Neural progenitor cell (in vitro differentiated cells): Measurements from ENCODE around the gene COG7. TPM values are rescaled to one million over a fixed set of nuclear protein-coding genes. Genes with fewer than 3 reads are reported as not detected.

Experiments
- DNase-seq: peaks from one replicate; pipeline ENCODE4 v3.0.0-alpha.2; 2016; ENCODE audit warnings: low spot score
- H2AFZ ChIP-seq: fragments of 200-600 bp; sonication (generic); replicated peaks from 2 replicates; pipeline ENCODE4 v1.6.1; 2016; ENCODE audit warnings: antibody characterized with exemption
- H3F3A ChIP-seq: fragments of 200-600 bp; sonication (generic); 2 replicates; pipeline ENCODE4 v1.6.1; 2016; ENCODE audit warnings: antibody characterized with exemption, low read depth
- H3K27ac ChIP-seq: fragments of 200-600 bp; sonication (generic); 2 replicates; pipeline ENCODE4 v1.5.1; 2016; ENCODE audit warnings: mild to moderate bottlenecking
- H3K27me3 ChIP-seq: fragments of 200-600 bp; sonication (generic); 2 replicates; pipeline ENCODE4 v1.6.1; 2016; ENCODE audit warnings: mild to moderate bottlenecking, moderate library complexity
- H3K36me3 ChIP-seq: fragments of 200-600 bp; sonication (generic); 2 replicates; pipeline ENCODE4 v1.5.1; 2016
- H3K4me1 ChIP-seq: fragments of 200-600 bp; sonication (generic); 2 replicates; pipeline ENCODE4 v1.6.1; 2016; ENCODE audit warnings: mixed run types
- H3K4me2 ChIP-seq: fragments of 200-600 bp; sonication (generic); 2 replicates; pipeline ENCODE4 v1.6.1; 2016
- H3K4me3 ChIP-seq: fragments of 200-600 bp; sonication (generic); 2 replicates; pipeline ENCODE4 v1.5.1; 2016
- H3K79me2 ChIP-seq: fragments of 200-600 bp; sonication (generic); 2 replicates; pipeline ENCODE4 v1.6.1; 2016; ENCODE audit warnings: low read depth
- H3K9ac ChIP-seq: fragments of 200-600 bp; sonication (generic); 2 replicates; pipeline ENCODE4 v1.6.1; 2016
- H3K9me3 ChIP-seq: fragments of 200-600 bp; sonication (generic); 2 replicates; pipeline ENCODE4 v1.5.1; 2016; ENCODE audit warnings: low read depth
- H4K20me1 ChIP-seq: fragments of 200-600 bp; sonication (generic); 2 replicates; pipeline ENCODE4 v1.6.1; 2016; ENCODE audit warnings: low read depth
- H3K27ac Mint-ChIP-seq: 3 replicates; pipeline ENCODE4 v1.8.0; 2021; ENCODE audit warnings: mixed read lengths
- H3K27me3 Mint-ChIP-seq: 2 replicates; pipeline ENCODE4 v1.8.0; 2022; ENCODE audit warnings: low read depth, mild to moderate bottlenecking, inconsistent platforms, moderate library complexity, mixed read lengths; ENCODE audit not compliant: insufficient read depth
- H3K36me3 Mint-ChIP-seq: 3 replicates; pipeline ENCODE4 v1.8.0; 2021; ENCODE audit warnings: mixed read lengths
- H3K4me1 Mint-ChIP-seq: 3 replicates; pipeline ENCODE4 v1.8.0; 2021; ENCODE audit warnings: mixed read lengths
- H3K4me3 Mint-ChIP-seq: 3 replicates; pipeline ENCODE4 v1.8.0; 2021; ENCODE audit warnings: mild to moderate bottlenecking, moderate library complexity, mixed read lengths
- H3K9me3 Mint-ChIP-seq: 3 replicates; pipeline ENCODE4 v1.8.0; 2020; ENCODE audit warnings: mixed read lengths
- EZH2 ChIP-seq: fragments of 200-600 bp; sonication (generic); IDR thresholded peaks from 2 replicates; pipeline ENCODE4 v1.6.1; 2017; ENCODE audit warnings: antibody characterized with exemption, mild to moderate bottlenecking, moderate library complexity
- EZH2phosphoT487 ChIP-seq: fragments of 200-600 bp; sonication (generic); IDR thresholded peaks from 2 replicates; pipeline ENCODE4 v1.6.1; 2017; ENCODE audit warnings: antibody characterized with exemption
- total RNA-seq: library from RNA; depleted of rRNA; stranded (reverse); fragments of >200 nt; gene quantifications from 2 replicates; pipeline ENCODE4 v1.2.3, GENCODE V29; 2015; ENCODE audit warnings: low replicate concordance
- TF ChIP-seq, protein P1 (sequence below): fragments of 200-600 bp; sonication (generic); IDR thresholded peaks from 2 replicates; pipeline ENCODE4 v1.5.1; 2017; ENCODE audit warnings: antibody characterized with exemption, mild to moderate bottlenecking

COG7 gene
- total RNA-seq, 1 donor from 2014 or later: 21.6 TPM

- no peaks in the 10 kb centered on the region for H4K20me1 ChIP-seq
- H3K4me2 ChIP-seq: no peak overlapping the region
- no peak overlapping the region for H2AFZ ChIP-seq
- no peaks in the 10 kb centered on the region for H3K9me3 ChIP-seq
- no peak for DNase-seq
- H3K27ac ChIP-seq: no peak overlapping the region
- no peaks in the 10 kb centered on the region for H3K79me2 ChIP-seq
- Mint-ChIP-seq H3K27ac (no peak overlapping the region), H3K4me3 (no peak overlapping the region), H3K4me1 (no peaks in the 10 kb centered on the region), H3K36me3 (peaks cover 23% of the 10 kb centered on the region), H3K9me3 (no peaks in the 10 kb centered on the region), H3K27me3 (peaks cover 2% of the 10 kb centered on the region)
- H3K4me3 ChIP-seq: no peak overlapping the region
- no peak overlapping the region for H3K9ac ChIP-seq
- no peaks in the 10 kb centered on the region for H3K27me3 ChIP-seq
- H3K36me3 ChIP-seq: no peaks in the 10 kb centered on the region
- no peaks in the 10 kb centered on the region for H3K4me1 ChIP-seq
- H3F3A ChIP-seq: peaks cover 7% of the 10 kb centered on the region
- no peak for TF ChIP-seq EZH2
- TF ChIP-seq EZH2phosphoT487: no peak
- TF ChIP-seq, protein P1, sequence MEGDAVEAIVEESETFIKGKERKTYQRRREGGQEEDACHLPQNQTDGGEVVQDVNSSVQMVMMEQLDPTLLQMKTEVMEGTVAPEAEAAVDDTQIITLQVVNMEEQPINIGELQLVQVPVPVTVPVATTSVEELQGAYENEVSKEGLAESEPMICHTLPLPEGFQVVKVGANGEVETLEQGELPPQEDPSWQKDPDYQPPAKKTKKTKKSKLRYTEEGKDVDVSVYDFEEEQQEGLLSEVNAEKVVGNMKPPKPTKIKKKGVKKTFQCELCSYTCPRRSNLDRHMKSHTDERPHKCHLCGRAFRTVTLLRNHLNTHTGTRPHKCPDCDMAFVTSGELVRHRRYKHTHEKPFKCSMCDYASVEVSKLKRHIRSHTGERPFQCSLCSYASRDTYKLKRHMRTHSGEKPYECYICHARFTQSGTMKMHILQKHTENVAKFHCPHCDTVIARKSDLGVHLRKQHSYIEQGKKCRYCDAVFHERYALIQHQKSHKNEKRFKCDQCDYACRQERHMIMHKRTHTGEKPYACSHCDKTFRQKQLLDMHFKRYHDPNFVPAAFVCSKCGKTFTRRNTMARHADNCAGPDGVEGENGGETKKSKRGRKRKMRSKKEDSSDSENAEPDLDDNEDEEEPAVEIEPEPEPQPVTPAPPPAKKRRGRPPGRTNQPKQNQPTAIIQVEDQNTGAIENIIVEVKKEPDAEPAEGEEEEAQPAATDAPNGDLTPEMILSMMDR: no peak
Observed at GRCh38 chr16:23420011-23420410, 33.0 kb downstream of the COG7 start.

GRCh38 chr16:23416816-23417215, 36.2 kb downstream of the COG7 start:
- Histone ChIP-seq H3F3A (peaks cover 7% of the 10 kb centered on the region), H3K9ac (no peak overlapping the region), H3K4me3 (no peak overlapping the region), H4K20me1 (no peaks in the 10 kb centered on the region), H3K4me1 (no peaks in the 10 kb centered on the region), H3K27me3 (no peaks in the 10 kb centered on the region), H2AFZ (no peak overlapping the region), H3K4me2 (no peak overlapping the region), H3K9me3 (no peaks in the 10 kb centered on the region), H3K79me2 (no peaks in the 10 kb centered on the region), H3K36me3 (no peaks in the 10 kb centered on the region), H3K27ac (no peak overlapping the region)
- H3K4me3 Mint-ChIP-seq: no peak overlapping the region
- no peak for DNase-seq
- H3K4me1 Mint-ChIP-seq: no peaks in the 10 kb centered on the region
- no peaks in the 10 kb centered on the region for H3K9me3 Mint-ChIP-seq
- peaks cover 21% of the 10 kb centered on the region for H3K36me3 Mint-ChIP-seq
- peaks cover 2% of the 10 kb centered on the region for H3K27me3 Mint-ChIP-seq
- TF ChIP-seq EZH2: no peak
- no peak for TF ChIP-seq EZH2phosphoT487
- TF ChIP-seq, protein P1: no peak
- no peak overlapping the region for H3K27ac Mint-ChIP-seq

DNA sequence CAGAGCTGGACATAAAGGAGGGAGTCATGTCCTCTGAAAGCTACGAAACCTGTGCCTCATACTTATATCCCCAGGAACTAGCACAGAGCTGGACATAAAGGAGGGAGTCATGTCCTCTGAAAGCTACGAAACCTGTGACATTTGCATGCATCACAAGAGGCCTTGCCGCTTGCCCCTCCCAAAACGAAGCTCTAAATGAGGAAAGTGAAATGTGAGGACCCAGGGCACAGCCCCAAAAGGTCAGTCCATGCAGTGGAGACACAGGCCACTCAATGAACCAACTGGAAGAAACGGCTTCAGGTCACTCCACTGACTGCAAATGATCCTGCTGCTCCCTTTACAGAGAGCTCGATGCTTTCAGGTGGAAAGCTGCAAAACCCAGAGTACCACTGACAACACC, 38.3 kb downstream of the COG7 start:
- Histone ChIP-seq H3K79me2 (no peaks in the 10 kb centered on the region), H4K20me1 (no peaks in the 10 kb centered on the region), H3K36me3 (no peaks in the 10 kb centered on the region), H3K27me3 (no peaks in the 10 kb centered on the region), H3K27ac (no peak overlapping the region), H3K9ac (no peak overlapping the region), H3K4me2 (no peak overlapping the region), H3K9me3 (no peaks in the 10 kb centered on the region), H3K4me1 (no peaks in the 10 kb centered on the region), H3K4me3 (no peak overlapping the region), H3F3A (peaks cover 4% of the 10 kb centered on the region), H2AFZ (no peak overlapping the region)
- H3K36me3 Mint-ChIP-seq: peaks cover 21% of the 10 kb centered on the region
- no peak for DNase-seq
- no peak for TF ChIP-seq EZH2
- TF ChIP-seq, protein P1: no peak
- TF ChIP-seq EZH2phosphoT487: no peak
- no peak overlapping the region for H3K27ac Mint-ChIP-seq
- H3K4me3 Mint-ChIP-seq: no peak overlapping the region
- H3K4me1 Mint-ChIP-seq: peaks cover 8% of the 10 kb centered on the region
- no peaks in the 10 kb centered on the region for H3K27me3 Mint-ChIP-seq
- H3K9me3 Mint-ChIP-seq: no peaks in the 10 kb centered on the region
